AG08395 (cell line): ENCODE results near the gene ENO4.

Experiments
- DNase-seq: peaks from one replicate; pipeline ENCODE4 v3.0.0; 2012; ENCODE audit warnings: mixed read lengths, low spot score

The ENO4 gene, protein sequence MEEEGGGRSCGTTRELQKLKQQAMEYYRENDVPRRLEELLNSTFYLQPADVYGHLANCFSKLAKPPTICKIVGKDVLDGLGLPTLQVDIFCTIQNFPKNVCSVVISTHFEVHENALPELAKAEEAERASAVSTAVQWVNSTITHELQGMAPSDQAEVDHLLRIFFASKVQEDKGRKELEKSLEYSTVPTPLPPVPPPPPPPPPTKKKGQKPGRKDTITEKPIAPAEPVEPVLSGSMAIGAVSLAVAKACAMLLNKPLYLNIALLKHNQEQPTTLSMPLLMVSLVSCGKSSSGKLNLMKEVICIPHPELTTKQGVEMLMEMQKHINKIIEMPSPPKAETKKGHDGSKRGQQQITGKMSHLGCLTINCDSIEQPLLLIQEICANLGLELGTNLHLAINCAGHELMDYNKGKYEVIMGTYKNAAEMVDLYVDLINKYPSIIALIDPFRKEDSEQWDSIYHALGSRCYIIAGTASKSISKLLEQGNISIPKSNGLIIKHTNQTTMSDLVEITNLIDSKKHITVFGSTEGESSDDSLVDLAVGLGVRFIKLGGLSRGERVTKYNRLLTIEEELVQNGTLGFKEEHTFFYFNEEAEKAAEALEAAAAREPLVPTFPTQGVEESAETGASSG

DNA sequence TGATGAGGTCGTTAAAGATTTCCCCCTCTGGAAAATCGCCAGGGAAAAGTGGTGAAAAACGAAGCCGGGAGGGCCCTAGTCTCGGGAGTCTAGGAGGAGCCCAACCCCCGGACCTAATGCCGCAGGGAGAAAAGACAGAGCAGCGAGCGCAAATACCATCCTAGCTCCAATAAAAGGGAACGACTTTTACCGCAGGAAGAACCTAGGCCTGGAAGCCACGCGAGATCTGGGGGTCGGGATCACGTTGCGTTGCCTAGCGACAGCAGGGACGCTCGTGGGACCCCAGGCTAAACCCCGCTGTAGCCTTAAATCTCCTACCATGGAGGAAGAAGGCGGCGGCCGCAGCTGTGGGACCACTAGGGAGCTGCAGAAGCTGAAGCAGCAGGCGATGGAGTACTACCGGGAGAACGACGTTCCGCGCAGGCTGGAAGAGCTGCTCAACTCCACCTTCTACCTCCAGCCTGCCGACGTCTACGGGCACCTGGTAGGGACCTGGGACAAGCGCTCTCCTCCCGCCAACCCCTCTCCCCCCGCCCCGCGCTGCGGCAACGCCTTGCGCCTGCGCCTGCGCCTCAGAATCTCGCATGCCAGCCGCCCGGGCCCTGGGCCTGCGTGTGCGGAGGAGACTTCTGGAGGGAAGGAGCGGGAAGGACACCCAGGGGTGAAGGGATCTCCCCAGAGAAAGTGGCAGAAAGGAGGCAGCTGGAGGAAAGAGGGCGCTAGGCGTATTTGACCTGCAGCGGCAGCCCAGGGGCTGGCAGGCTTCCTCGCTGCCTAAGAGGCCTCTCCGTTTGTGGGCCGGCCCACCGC, at the start of gene ENO4:
ENO4 (plus strand) TSS at position 252 of the 810 bp plus-strand sequence; CDS start at position 320, 68 bp downstream.
- peak; percentile 90 for DNase-seq

DNA sequence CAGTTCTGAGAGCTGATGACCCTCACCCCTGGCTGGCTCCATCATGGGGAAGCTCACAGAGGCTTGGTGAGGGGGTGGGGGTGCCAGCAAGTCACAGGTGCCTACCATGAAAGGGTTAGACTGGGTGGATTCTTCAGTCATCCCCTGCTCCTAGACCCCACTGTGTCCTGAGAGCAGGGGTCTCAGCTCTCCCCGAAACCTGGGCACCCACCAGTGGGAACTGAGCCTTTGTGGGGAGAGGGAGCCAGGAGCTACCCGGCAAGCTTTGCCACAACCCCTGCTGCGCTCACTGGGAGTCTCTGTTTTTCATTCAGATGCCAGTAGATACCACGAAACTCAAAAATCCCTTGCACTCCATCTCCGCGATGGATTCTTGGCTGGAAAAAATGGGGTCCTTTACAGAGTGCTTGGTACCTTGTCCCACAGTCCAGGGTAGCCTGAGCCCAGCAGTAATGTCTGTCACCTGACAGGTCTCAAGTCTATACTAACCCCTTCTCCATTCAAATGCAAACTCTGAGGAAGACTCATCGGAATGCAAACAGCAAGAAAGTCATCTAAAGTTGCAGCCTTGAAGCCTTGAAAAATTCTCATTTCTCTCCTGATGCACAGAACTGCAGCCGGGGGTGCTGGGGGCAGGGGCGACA, 48.9 kb upstream of the ENO4 start:
- DNase-seq = no peak

DNA sequence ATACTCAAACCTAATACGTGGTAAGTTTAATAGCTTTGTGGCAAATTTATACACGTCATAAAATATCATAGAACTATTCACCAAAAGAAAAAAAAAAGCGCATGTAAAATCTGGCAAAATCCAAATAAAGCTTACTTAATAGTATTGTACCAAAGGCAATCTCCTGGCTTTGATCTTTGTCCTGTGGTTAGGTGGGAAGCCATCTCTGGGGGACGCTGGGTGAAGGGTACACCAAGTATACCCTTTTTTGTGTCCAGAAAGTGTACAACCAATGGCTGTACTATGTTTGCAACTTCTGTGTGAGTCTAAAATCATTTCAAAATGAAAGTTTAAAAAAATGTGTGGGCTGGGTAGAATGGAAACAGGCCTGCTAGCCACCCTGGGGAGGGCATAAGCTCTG, 47.6 kb upstream of the ENO4 start:
- DNase-seq = no peak

DNA sequence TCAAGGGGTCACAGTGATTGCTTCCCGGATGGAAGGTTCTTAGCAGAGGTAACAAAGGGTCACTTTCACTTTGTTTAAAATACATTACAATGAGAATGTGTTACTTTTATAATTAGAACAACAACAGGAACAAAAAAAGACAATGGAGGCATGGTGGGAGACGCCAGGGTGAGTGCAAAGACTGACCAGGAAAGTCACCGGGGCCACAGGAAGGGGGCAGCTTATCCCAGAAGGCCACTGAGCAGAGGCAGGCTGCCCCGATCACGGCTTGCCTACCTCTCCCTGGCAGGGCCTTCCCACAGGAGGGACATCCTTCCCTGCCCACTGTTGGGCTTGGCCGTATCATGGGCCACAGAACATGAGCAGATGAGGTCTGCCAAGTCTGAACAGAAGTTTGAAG, 46.8 kb upstream of the ENO4 start:
- no peak for DNase-seq

DNA sequence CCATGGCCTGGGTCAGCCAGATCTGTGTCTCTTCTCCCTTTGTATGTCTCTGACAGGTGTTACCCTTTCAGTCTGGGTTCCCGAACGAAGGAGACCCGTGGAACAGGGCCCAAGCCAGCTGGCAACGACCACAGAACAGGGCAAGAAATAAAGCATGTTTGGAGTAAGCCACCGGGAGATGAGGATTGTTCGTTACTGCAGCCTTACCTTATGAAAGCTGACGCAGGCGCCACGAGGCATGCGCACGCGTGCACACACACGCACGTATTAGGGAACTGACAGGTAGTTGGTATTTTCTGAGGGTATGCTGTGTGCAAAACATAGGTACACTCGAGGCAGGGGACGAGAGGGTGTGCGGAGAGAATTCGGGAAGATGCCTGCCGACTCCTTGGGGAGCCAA, 46.4 kb upstream of the ENO4 start:
- DNase-seq = no peak

DNA sequence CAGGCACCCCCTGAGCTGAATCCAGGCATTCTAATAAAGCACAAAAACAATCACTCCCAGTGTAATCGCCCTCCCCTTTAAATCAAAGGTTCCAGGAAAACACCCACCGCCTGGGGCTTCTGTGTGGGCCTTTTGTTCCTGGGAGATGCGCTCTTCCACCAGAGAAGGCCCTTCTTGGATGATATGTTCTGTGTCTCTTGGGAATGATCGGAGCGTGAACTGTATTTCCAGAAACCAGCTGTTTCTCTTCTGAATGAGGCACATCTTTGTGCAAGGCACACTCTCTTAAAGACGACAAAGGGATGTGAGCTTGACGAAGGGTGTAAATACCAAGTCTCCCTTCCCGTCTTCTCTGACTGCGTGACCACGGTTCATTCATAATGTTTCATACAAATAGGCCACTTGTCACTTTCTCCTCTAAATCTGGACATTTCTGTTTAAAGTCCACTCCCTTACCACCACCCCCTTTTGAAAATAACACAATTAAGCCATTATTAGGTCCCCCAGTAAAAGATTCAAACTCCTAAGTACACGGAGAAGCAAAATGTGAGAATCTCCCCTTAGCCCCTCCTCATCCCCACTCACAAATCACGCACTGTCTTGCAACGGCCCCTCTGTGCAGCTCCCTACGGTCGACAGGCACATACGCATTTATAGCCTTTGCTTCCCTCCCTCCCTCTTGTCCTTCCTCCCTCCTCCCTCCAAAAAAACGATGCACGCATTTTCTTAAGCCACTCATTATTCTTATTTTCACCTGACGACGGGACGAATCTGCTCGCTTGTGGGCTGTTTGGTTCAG, 45.6 kb upstream of the ENO4 start:
- no peak for DNase-seq

DNA sequence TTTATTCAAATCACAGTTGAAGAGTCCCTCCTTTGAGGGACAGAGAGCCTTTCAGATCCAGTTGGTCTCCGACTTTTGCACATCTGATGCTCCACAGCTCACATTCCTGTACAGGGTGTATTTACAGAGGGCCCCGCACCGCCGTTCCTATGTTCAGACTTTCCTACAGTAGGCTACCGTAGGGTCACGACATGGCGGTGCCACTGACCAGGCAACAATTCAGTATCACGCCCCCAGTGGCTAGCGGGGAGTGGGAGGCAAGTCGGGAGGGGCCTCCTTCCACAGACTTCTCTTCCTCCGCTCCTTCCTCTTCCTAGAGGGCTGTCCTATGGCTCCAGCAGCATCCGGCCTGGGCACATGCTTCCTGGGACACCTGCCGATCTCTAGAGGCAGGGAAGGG, 40.6 kb upstream of the ENO4 start:
- no peak for DNase-seq

DNA sequence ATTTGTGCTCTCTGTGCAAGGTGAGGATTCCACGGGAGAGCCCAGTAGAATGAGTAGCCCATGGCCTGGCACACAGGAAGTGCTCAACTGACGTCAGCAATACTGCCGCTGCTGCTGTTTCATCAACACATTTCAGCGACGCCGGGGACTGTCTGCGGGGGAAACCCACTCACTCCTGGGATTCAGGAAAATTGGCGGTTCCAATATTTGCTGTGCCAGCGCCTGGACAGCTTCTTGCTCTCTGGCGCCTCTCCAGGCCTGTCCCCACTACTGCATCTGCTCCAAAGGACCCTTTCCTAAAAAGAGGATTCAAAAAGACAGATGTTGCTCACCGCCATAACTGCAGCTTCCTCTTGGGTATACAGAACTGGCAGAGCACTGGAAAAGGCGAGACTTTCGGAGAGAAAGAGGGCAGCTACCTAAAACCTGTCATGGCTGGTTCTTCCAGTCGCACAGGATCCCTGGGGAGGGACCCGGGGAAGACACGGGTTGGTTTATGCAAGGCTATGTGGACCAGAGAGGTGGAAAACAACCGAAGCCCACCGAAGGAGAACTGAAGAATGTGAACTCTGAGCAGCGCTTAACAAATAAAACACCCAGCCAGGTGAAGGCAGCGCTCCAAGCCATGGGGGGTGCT, 39.7 kb upstream of the ENO4 start:
- no peak for DNase-seq

DNA sequence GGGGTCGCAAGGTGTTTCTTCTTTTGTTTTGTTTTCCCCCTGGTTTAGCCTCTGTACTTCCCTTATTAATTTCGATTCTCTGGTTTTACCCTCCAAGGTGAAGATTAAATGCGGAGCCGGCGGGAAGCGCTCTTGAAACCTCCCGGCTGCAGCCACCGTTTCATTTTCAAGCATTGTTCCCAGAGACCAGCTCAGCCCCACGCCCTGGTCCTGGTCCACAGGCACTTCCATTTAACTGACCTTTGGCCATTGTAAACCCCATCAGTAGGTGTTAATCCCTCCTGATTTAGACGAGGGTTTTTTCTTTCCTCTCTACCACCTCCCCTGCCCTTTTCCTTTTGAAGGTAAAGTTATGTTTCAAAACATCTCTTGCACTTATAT, 39.2 kb upstream of the ENO4 start:
- no peak for DNase-seq

DNA sequence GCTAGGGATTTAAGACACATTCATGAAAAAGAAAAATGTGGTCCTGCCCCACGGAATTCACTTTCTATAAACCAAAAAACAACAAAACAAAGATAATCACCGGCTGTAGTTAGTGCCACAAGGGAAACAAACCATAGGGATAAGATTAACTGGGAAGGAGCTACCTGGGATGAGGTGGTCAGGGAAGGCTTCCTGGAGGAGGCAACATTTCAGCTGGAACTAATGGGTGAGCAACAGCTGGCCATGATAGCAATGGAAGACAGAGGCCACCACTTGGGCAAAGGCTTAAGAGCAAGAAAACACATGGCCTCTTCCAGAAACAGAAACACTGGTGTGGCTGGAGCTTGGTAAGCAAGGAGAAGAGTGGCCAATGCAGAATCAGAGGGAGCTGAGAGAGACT, 38.4 kb upstream of the ENO4 start:
- no peak for DNase-seq

DNA sequence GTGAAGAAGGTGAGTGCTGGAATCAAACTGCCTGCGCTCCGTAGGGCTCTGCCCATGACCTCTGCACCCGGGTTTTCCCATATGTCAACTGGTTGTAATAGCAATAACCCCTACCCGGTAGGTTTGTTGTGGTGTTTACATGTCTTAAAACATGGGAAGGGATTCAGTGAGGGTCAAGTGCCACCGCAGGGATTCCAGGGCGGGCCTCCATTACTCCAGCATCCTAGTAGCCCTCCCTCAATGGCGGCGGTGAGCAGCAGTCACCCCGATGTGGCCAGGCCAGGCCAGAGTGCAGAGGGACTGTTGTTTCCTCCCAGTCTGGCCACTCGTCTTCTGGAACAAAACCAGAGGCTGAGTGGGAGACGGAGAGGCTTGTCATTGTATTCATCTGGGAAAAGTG, 37.6 kb upstream of the ENO4 start:
- no peak for DNase-seq

DNA sequence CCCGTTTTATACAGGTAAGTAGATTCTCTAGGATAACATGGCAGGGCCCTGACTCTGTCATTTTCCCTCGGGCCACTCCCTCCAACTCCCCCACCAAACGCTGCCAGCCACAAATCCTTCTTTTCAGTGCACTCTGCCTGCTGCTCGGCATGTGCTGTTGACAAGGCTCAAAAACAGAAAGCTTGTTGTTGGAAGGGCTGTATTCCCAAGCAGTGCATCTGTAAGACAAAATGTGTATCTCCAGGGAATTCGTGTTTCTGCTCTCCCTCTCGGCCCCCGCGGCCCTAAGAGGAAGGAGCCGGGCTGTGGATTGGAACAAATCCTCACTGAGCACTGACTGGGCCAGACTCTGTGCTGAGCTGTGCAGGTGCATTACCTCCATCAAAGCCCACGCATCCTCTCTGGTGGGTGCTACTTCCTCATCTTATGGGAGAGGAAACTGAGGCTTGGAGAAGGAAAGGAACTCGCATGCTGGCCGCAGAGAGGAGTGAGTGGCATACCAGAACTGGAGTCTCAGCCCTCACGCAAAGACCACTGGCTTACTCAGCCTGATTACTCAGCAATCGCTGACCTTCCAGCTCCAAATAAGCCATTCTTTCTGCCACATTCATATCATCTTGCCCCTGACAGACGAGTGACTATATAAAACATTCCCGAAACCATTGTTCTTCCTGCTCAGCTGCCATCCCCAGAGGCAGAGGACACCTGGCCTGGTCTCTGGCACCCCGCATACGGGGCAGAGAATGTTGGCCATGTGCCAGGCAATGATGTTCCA, 33.5 kb upstream of the ENO4 start:
- DNase-seq = peak; percentile 46

DNA sequence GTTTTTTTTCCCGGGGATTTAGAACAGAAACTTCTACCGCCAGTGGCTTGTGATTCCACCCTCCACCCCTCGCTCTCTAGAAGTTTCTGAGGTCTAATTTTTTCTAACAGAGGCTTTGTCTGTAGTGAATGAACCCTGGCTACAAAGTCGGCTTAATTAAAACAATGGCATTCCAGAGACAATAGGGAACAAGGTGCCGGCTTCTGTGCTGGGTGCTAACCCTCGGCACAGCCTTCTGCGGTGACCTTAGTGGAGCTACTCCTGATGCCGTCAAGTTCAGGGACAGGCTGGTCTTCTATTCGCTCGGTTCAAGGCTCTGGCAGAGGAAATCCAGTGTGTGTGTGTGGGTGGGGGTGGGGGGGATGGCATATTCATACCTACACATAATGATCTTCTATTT, 32.1 kb upstream of the ENO4 start:
- DNase-seq = no peak

DNA sequence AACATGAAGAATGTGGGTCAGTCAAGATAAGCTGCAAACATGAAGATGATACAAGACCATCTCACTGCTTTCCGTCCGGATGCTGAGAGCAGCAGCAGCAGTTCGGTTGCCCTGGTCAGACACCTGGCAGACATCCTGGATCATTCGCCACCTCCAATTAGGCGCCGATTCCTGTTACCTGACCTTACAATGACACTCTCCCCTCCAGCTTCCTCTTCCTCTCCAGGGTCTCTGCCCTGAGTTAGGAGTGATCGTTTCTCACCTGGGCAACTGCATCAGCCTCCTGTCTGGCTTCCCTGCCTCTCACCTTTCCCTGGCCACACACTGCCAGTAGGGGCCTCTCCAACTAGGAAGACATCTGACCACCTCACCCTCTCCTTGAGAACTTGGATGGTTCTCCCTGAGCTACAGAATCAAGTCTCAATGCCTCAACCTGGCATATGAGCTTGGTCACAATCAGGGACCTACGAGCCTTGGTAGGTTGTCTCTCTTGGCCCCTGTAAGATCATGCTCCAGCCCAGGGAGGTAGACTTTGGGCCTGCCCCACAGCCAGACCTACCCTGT, 31.4 kb upstream of the ENO4 start:
- DNase-seq = no peak

DNA sequence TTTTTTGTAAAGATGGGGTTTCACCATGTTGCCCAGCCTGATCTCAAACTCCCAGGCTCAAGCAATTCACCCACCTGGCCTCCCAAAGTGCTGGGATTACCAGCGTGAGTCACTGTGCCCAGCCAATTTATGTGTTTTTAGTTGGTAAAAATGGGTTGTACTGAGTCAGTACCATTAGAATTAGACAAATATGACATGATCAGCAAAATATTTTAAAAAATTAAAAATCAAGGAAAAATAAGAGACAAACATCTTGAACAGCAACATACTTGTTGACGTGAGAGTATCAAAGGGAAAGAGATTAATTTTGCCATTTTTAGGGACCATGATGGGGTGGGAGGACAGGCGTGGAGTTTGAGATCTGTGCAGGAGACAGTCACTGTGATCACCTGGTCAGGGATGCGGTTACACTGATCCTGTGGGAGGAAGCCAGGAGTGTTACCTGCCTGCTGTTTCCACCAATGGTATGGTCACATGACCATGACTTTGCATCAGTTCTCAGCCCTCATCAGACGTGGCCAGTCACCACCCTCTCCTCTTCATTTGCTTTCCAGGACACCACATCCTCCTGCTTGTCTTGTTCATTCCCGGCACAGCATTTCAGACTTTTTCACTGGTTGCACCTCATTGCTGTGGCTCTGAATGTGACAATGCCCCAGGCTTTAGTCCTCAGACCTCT, 29.2 kb upstream of the ENO4 start:
- DNase-seq = no peak

DNA sequence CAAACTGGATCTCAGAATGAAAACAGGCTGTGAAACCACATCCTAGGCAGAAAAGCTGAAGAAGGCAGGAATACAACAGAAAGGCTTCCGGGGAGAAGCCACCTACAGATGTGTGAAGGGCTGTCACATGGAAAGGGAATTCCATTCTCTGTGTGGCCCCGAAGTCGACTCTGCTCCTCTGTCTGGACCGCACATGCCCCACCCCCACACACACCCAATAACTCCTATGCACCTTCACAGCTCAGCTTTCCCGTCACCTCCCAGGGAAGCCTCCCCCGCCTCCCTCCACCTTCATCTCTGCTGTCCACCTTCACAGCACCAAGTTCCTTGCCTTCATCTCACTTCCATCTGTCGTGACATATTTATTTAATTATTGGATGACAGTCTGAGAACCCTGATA, 23.4 kb upstream of the ENO4 start:
- no peak for DNase-seq

DNA sequence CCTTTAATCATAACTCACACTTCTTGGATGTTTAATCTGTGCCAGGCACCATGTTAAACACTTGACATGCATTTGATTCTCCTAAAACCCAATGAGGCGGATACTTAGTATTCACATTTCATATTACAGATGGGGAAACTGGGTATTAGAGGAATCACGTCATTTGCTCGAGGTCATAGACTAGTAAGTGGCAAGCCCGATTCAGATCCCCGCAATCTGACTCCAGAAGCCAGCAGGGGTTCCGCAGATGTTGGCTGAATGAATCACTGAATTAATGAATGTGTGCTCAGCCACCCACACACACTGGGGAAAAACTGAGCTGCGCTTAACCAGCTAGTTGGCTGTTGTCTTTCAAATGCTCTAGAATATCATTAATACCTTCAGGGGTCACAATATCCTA, 22.5 kb upstream of the ENO4 start:
- DNase-seq = peak; percentile 32

DNA sequence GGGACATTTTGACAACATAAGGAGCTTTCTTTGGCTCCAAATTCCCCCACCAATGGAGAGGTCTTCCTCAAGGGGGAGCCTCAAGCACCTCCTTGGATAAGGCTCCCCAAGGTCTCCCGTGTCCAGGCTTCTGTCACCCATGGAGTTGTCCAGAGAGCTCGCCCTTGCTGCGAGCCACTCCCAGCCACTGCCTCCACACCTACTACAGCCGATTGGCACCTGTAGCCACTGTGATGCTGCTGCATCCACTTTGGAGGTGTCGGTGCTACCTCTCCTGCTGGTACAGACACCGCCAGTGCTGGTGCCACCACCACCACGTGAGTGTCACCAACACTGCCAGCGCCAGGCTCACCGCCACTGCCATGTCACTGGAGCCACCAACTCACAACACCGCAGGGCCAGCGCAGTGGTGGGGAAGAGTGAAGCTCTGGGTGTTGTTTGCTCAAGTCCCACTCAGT, 22.1 kb upstream of the ENO4 start:
- DNase-seq = no peak

DNA sequence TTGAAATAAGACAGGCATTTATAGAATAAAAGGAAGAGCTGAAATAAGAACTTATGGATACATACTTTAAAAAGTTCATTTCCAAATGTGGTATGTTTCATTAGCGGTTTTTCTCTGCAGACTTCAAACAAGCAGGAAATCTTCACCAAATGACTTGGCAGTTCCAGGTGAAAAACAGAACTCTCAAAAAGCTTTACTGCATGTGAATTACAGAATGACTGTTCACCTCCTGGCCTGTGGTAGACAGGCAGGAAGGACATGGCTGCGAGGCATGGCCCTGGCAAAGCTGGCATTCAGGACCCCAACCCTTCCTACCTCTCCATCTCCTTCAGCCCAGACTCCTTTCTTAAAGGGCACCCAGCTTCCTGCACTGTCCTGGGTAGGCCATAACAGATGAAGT, 21.2 kb upstream of the ENO4 start:
- DNase-seq = no peak
